ENCODE data around the gene PCMT1. TPM values are rescaled to one million over a fixed set of nuclear protein-coding genes. Genes with fewer than 3 reads are reported as not detected.

The PCMT1 gene
- total and polyA plus RNA-seq, 2 of the 4 experiments (the other 2 are of a cell fraction), result 101 to 109 TPM

DNA sequence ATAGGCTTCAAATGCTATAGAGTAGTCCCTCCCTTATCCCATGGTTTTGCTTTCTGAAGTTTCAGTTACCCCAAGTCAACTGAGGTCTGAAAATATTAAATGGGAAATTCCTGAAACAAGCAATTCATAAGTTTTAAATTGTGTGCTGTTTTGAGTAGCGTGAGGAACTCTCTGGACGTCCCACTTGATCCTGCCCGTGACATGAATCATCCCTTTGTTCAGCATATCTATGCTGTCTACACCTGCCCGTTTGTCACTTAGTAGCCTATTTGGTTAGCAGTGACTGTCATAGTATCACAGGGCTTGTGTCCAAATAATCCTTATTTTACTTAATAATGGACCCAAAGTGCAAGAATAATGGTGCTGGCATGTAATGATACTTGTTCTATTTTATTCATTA, 5.0 kb downstream of the PCMT1 start:
- Histone ChIP-seq H3K4me2 (ENCODE audit: low read depth, low read length) (no peak overlapping the region), H3K9ac (ENCODE audit: low read depth, low read length) (no peak overlapping the region), H3K27ac (ENCODE audit: insufficient read depth, low read length) (no peak overlapping the region), H2BK120ac (ENCODE audit: low read depth, low read length) (no peak overlapping the region), H3K23ac (ENCODE audit: low read depth, low read length) (no peak overlapping the region), H3K18ac (ENCODE audit: low read depth, low read length) (no peak overlapping the region), H4K91ac (ENCODE audit: insufficient read depth, low read depth, low read length) (no peak overlapping the region), H4K5ac (ENCODE audit: low read depth, low read length) (no peak overlapping the region), H4K20me1 (ENCODE audit: insufficient read depth, low read length) (peaks cover 34% of the 10 kb centered on the region), H3K4me3 (ENCODE audit: insufficient read depth, low read depth, low read length) (no peak overlapping the region), H2BK5ac (ENCODE audit: low read depth, low read length, poor library complexity, severe bottlenecking) (no peak overlapping the region), H2BK15ac (ENCODE audit: low read depth, low read length) (no peak overlapping the region), H2AK9ac (replicated peaks; ENCODE audit: low read depth, low read length, poor library complexity) (no peak overlapping the region), H2AK5ac (ENCODE audit: low read depth, low read length) (no peak overlapping the region), H3K56ac (ENCODE audit: extremely low read depth, insufficient read depth, low read length) (no peak overlapping the region), H3K4me1 (ENCODE audit: control insufficient read depth, insufficient read depth, low read length) (no peaks in the 10 kb centered on the region), H2BK20ac (ENCODE audit: low read depth, low read length) (no peak overlapping the region), H3K14ac (replicated peaks; ENCODE audit: low read depth, low read length) (no peak overlapping the region), H3K36me3 (ENCODE audit: control insufficient read depth, insufficient read depth, low read length) (no peaks in the 10 kb centered on the region), H3K9me3 (ENCODE audit: control insufficient read depth, insufficient read depth, low read length) (no peaks in the 10 kb centered on the region), H4K8ac (ENCODE audit: low read depth in 2 of 2, low read length in 2 of 2) (no peak overlapping the region), H3K4ac (ENCODE audit: low read depth, low read length) (no peak overlapping the region), H3K79me1 (ENCODE audit: low read depth in 1 of 2, low read length in 2 of 2) (peaks cover 21 to 49% of the 10 kb centered on the region in 2 experiments), H3K27me3 (ENCODE audit: control insufficient read depth, insufficient read depth, low read length) (no peaks in the 10 kb centered on the region), H3K9me1 (ENCODE audit: insufficient read depth, low read length) (0 out of 2 replicates have a peak, but pooled peaks cover 2% of the 10 kb centered on the region), H2AFZ (replicated peaks; ENCODE audit: low read length, poor library complexity) (no peak overlapping the region)
- POLR2A ChIA-PET (ENCODE audit: unreplicated experiment), result no interaction called here
- WGBS, 2 experiments (ENCODE audit: extremely low coverage in 2 of 2, insufficient read length in 1 of 2), result no CpG with 5 or more reads among the region's 4 CpGs
- in situ Hi-C loops (cut with MboI; ENCODE audit: low sequenced_read_pairs) (no loop called here), intact Hi-C loops (cut with micrococcal nuclease) (no loop called here), dilution Hi-C loops (cut with HindIII; ENCODE audit: low sequenced_read_pairs, unreplicated experiment) (no loop called here)
- TF ChIP-seq, protein P1, sequence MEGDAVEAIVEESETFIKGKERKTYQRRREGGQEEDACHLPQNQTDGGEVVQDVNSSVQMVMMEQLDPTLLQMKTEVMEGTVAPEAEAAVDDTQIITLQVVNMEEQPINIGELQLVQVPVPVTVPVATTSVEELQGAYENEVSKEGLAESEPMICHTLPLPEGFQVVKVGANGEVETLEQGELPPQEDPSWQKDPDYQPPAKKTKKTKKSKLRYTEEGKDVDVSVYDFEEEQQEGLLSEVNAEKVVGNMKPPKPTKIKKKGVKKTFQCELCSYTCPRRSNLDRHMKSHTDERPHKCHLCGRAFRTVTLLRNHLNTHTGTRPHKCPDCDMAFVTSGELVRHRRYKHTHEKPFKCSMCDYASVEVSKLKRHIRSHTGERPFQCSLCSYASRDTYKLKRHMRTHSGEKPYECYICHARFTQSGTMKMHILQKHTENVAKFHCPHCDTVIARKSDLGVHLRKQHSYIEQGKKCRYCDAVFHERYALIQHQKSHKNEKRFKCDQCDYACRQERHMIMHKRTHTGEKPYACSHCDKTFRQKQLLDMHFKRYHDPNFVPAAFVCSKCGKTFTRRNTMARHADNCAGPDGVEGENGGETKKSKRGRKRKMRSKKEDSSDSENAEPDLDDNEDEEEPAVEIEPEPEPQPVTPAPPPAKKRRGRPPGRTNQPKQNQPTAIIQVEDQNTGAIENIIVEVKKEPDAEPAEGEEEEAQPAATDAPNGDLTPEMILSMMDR (conservative IDR thresholded peaks at IDR 0.05; ENCODE audit: low read depth, low read length), result no peak
- TF ChIP-seq MAZ (IDR thresholded peaks at IDR 0.05; ENCODE audit: borderline replicate concordance, low read depth, low read length) (no peak), RAD21 (IDR thresholded peaks at IDR 0.05; ENCODE audit: low read length) (no peak)
- DNase-seq, result no peak
- CTCF ChIA-PET, result no interaction called here
- no TSS peak for BruUV-seq (replicated peaks)
- no peak for ATAC-seq (ENCODE audit: low read depth)
